ENCODE data around the gene IFITM10.

IFITM10 gene

DNA sequence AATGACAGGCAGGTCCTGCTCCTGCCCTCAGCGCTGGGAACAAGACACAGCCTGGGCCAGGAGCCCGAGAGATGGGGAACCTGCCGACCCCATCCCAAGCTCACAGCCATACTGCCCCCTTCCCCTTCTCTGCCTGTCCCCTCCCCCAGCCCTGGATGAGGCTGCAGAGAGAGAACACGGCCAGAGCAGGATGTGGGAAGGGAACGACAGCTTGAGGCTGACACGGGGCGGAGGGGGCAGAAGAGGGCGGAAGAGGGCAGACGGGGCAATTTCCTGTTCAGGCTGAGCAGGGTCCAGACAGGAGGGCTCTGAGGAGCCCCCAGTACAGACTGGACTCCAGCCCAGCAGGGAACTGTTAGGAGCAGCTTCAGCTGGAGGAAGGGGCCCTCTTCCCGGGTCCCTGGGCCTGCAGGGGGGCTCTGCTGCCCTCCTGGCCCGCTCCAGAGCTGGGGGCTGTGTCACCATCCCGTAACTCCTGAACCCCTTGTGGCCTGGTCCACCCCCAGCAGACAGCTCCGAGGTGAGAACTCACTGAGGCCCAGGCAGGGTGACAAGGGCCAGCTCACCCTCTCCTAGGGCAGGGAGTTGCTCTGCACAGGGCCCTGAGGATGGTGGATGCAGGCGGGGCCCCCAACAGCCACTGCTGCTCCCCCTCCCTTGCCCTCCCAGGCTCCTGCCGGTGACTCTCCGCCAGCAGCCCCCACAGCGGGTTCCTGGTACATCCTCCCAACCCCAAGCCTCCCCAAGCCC, 7.6 kb upstream of the IFITM10 start:
- TF ChIP-seq CTCF (IDR thresholded peaks at IDR 0.05; ENCODE audit: low read depth, low read length, missing control alignments), result no peak
- DNase-seq (ENCODE audit: low read depth), result no peak
- H3K4me3 ChIP-seq (ENCODE audit: low read depth, low read length), result no peak overlapping the region

DNA sequence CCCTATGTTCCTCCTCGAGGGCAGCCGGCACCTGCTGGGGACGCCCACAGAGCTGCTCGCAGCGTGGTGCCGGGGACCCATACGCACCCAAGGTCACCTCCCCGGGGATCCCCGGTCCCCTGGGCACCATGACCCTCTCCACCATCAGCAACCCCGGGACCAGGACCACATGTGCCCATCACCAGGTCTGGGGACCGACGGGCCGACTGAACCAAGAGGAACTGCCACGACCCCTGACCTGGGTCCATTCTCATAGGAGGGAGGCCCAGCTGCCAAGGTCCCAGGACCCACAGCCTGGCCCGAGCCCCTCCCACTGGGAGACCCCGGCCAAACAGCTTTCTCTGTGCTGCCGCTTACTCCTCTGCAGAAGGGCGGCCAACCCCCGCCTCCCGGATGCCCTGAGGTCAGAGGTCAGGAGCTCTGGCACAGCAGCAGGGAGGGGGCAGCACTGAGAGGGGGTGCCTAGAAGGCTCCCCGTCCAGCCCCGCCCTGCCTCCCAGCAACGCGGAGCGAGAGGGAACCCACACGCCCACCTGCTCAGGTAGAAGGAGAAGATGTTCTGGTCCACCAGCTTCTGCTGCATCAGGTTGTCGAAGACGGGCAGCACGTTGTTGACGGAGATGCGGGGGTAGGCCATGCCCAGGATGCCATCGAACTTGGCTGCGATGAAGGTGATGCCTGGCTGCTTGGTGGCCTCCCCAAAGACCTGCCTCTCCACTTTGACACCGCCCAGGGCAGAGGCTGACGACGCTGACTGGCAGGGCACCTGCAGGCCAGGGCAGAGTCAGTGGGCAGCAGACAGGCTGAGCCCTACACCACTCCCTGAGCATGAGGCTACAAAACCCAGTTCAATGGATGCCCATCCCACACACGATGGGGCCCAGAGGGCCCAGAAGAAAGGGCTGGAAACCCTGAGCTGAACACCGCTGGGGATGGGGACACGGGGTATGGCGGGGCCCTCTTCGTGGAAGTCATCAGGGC, 6.7 kb upstream of the IFITM10 start:
- no peak for DNase-seq (ENCODE audit: low read depth)
- H3K4me3 ChIP-seq (ENCODE audit: low read depth, low read length), result no peak overlapping the region
- TF ChIP-seq CTCF (IDR thresholded peaks at IDR 0.05; ENCODE audit: low read depth, low read length, missing control alignments), result no peak

DNA sequence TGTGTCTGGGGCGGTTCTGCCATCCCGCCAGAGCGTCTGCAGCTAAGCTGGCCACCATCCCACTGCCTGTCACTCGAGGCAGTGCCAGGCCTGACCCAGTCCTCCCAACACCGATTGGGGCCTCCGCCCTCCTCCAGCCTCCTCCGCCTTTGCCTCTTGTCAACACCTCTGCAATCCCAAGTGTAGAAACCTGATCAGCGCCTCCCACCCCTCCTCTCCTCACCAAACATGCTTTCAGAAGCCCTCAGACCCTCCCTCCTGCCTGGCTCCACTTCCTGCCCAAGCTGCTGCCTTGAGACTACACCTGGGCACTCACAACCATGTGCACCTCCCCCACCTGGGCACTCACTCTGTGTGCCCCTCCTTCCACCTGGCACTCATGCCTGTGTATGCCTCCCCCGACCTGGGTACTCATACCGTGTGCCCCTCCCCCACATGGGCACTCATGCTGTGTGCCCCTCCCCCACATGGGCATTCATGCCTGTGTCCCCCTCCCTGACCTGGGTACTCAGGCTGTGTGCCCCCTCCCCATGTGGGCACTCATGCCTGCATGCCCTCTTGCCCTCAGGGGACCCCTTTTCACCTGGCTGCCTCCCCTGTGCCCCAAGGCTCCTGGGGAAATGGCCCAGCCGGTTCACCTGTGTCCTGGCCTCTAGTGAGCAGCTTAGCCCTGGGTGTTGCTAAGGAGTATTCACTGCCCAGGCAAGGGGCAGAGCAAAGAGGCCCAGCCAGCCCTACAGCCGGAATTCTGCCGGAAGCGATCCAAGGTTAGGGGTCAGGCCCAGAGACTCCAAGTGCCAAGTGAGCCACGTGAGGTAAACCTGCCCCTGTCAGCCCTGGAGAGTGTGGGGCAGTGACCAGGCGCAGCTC, 5.5 kb upstream of the IFITM10 start:
- no peak overlapping the region for H3K4me3 ChIP-seq (ENCODE audit: low read depth, low read length)
- no peak for DNase-seq (ENCODE audit: low read depth)
- TF ChIP-seq CTCF (IDR thresholded peaks at IDR 0.05; ENCODE audit: low read depth, low read length, missing control alignments), result no peak

DNA sequence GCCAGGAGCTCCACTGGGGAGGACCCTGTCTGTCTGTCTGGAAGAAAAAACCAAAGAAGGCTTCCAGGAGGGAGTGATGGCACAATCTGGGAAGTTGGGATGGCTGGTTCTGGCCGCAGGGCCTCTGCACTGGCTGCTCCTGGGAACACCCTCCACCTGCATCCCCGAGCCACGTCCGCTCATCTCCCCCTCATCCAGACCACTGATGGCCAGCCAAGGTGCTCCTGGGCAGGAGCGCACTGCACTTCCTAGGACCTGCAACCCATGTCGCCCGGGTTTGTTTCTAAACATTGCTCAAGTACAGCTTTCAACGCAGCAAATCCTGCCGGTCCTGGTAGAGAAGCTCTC, 4.9 kb upstream of the IFITM10 start:
- TF ChIP-seq CTCF (IDR thresholded peaks at IDR 0.05; ENCODE audit: low read depth, low read length, missing control alignments), result no peak
- H3K4me3 ChIP-seq (ENCODE audit: low read depth, low read length), result no peak overlapping the region
- no peak for DNase-seq (ENCODE audit: low read depth)

- H3K4me3 ChIP-seq (ENCODE audit: low read depth, low read length), result no peak overlapping the region
- no peak for TF ChIP-seq CTCF (IDR thresholded peaks at IDR 0.05; ENCODE audit: low read depth, low read length, missing control alignments)
- no peak for DNase-seq (ENCODE audit: low read depth)
Observed at GRCh38 chr11:1754376-1755150, 4.2 kb upstream of the IFITM10 start.

DNA sequence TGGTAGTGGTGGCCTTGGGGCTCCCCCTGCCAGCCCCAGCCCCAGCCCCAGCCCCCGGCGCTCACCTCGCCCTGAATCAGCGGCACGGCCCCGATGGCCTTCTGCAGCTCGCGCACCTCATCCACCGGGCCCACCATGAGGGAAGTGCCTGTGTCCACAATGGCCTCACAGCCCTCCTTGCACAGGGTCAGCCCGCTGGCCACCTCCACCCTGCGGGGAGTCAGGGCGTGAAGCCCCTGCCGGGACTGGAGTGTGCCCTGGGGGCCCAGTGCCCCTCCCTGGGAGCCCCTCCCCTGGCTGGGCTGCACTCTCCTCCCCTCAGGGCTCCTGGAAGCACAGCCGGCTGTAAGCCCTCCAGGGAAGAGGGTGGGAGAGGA, 3.5 kb upstream of the IFITM10 start:
- no peak overlapping the region for H3K4me3 ChIP-seq (ENCODE audit: low read depth, low read length)
- no peak for DNase-seq (ENCODE audit: low read depth)
- TF ChIP-seq CTCF (IDR thresholded peaks at IDR 0.05; ENCODE audit: low read depth, low read length, missing control alignments), result no peak
